ENCODE results near the gene INO80C. TPM values are rescaled to one million over a fixed set of nuclear protein-coding genes. Genes with fewer than 3 reads are reported as not detected.

The INO80C gene
- polyA plus RNA-seq, 1 donor (not counting 4 experiments of a cell fraction or from before 2014, with no cell fraction given), result 54.7 TPM

- H3K9me1 ChIP-seq (ENCODE audit: control insufficient read depth, extremely low read depth, insufficient read depth, low read length), result no peaks in the 10 kb centered on the region
- FAIRE-seq (no peak), DNase-seq (ENCODE audit: low read depth, low spot score) (no peak)
- no peak overlapping the region for H3K9ac ChIP-seq (ENCODE audit: control insufficient read depth, extremely low read depth, insufficient read depth, low read length)
- H3K9me3 ChIP-seq (ENCODE audit: control insufficient read depth, low read depth, low read length), result no peaks in the 10 kb centered on the region
- H3K4me2 ChIP-seq (ENCODE audit: control insufficient read depth, extremely low read depth, insufficient read depth, low read depth, low read length), result no peak overlapping the region
- H4K20me1 ChIP-seq (ENCODE audit: control insufficient read depth, extremely low read depth, insufficient read depth, low read length), result no peaks in the 10 kb centered on the region
- H3K4me1 ChIP-seq (ENCODE audit: control insufficient read depth, extremely low read depth, insufficient read depth, low read length), result peaks cover 10% of the 10 kb centered on the region
- H3K4me3 ChIP-seq (ENCODE audit: control insufficient read depth in 2 of 3, extremely low read depth in 1 of 3, insufficient read depth in 2 of 3, low read depth in 1 of 3, low read length in 3 of 3), result no peak overlapping the region
- no peak overlapping the region for H3K27ac ChIP-seq (ENCODE audit: control insufficient read depth, insufficient read depth, low read length)
- H2AFZ ChIP-seq (ENCODE audit: control insufficient read depth, low read length), result no peak overlapping the region
- TF ChIP-seq CTCF (optimal IDR thresholded peaks at IDR 0.05 in 1 of 3, IDR thresholded peaks at IDR 0.05 in 1 of 3, conservative IDR thresholded peaks at IDR 0.05 in 1 of 3; ENCODE audit: extremely low read depth in 1 of 3, insufficient read depth in 2 of 3, low read length in 3 of 3), result no peak
- H3K27me3 ChIP-seq (ENCODE audit: control insufficient read depth, extremely low read depth, insufficient read depth, low read length), result no peaks in the 10 kb centered on the region
- H3K36me3 ChIP-seq (ENCODE audit: control insufficient read depth in 2 of 2, extremely low read depth in 1 of 2, insufficient read depth in 2 of 2, low read length in 2 of 2), result no peaks in the 10 kb centered on the region
- dilution Hi-C loops (cut with MboI; ENCODE audit: extremely low pct_ligation_motif_present, low sequenced_read_pairs), result no loop called here
- no peaks in the 10 kb centered on the region for H3K79me2 ChIP-seq (ENCODE audit: control insufficient read depth, insufficient read depth, low read length)
Measured at GRCh38 chr18:35451032-35451431, 46.7 kb downstream of the INO80C start.

- Histone ChIP-seq H4K20me1 (ENCODE audit: control insufficient read depth, extremely low read depth, insufficient read depth, low read length) (no peaks in the 10 kb centered on the region), H3K9me1 (ENCODE audit: control insufficient read depth, extremely low read depth, insufficient read depth, low read length) (no peaks in the 10 kb centered on the region), H3K4me2 (ENCODE audit: control insufficient read depth, extremely low read depth, insufficient read depth, low read depth, low read length) (no peak overlapping the region), H3K79me2 (ENCODE audit: control insufficient read depth, insufficient read depth, low read length) (no peaks in the 10 kb centered on the region), H2AFZ (ENCODE audit: control insufficient read depth, low read length) (no peak overlapping the region), H3K9ac (ENCODE audit: control insufficient read depth, extremely low read depth, insufficient read depth, low read length) (no peak overlapping the region), H3K4me1 (ENCODE audit: control insufficient read depth, extremely low read depth, insufficient read depth, low read length) (peaks cover 23% of the 10 kb centered on the region), H3K27me3 (ENCODE audit: control insufficient read depth, extremely low read depth, insufficient read depth, low read length) (no peaks in the 10 kb centered on the region), H3K4me3 (ENCODE audit: control insufficient read depth in 2 of 3, extremely low read depth in 1 of 3, insufficient read depth in 2 of 3, low read depth in 1 of 3, low read length in 3 of 3) (no peak overlapping the region), H3K27ac (ENCODE audit: control insufficient read depth, insufficient read depth, low read length) (no peak overlapping the region), H3K9me3 (ENCODE audit: control insufficient read depth, low read depth, low read length) (no peaks in the 10 kb centered on the region), H3K36me3 (ENCODE audit: control insufficient read depth in 2 of 2, extremely low read depth in 1 of 2, insufficient read depth in 2 of 2, low read length in 2 of 2) (no peaks in the 10 kb centered on the region)
- FAIRE-seq (no peak), DNase-seq (ENCODE audit: low read depth, low spot score) (no peak)
- no peak for TF ChIP-seq CTCF (optimal IDR thresholded peaks at IDR 0.05 in 1 of 3, IDR thresholded peaks at IDR 0.05 in 1 of 3, conservative IDR thresholded peaks at IDR 0.05 in 1 of 3; ENCODE audit: extremely low read depth in 1 of 3, insufficient read depth in 2 of 3, low read length in 3 of 3)
- no peak for TF ChIP-seq EZH2 (IDR thresholded peaks at IDR 0.05; ENCODE audit: low read length)
- dilution Hi-C loops (cut with MboI; ENCODE audit: extremely low pct_ligation_motif_present, low sequenced_read_pairs), result no loop called here
Measured at GRCh38 chr18:35444636-35445035, 53.1 kb downstream of the INO80C start.
